HFF-Myc (cell line): ENCODE measurements around the gene UGT1A6.

Experiments
- DNase-seq: peaks from one replicate; pipeline ENCODE4 v3.0.0-alpha.2; 2011; ENCODE audit warnings: low read depth; ENCODE audit errors: extremely low read depth
- H3K4me3 ChIP-seq: replicated peaks from 2 replicates; pipeline ENCODE4 v1.5.1; 2011; ENCODE audit warnings: low read depth, mild to moderate bottlenecking, control low read depth, low read length
- TF ChIP-seq, protein P1 (sequence below): IDR thresholded peaks from 2 replicates; pipeline ENCODE4 v1.5.1; 2012; ENCODE audit warnings: mild to moderate bottlenecking, low read depth, low read length, control low read depth; ENCODE audit errors: missing control alignments

The UGT1A6 gene

DNA sequence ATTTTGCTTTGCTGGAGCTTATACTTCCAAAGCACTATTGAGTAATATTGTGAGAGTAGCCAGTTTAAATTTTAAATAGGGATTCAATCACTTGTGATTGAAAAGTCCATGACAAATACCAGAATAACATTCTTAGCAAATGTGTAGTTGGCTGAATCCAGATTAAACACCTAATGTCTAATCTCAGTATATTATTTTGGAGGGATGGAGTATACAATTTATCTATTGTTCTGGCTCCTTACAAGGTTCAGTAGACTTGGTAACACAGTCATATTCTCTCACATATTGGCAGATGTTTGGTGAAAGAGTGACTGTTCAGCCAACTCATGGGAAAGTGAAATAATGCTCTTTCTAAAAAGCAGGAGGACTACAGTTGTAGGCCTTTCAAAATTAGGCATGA is 18.8 kb upstream of the UGT1A6 start:
- DNase-seq = no peak
- TF ChIP-seq, protein P1, sequence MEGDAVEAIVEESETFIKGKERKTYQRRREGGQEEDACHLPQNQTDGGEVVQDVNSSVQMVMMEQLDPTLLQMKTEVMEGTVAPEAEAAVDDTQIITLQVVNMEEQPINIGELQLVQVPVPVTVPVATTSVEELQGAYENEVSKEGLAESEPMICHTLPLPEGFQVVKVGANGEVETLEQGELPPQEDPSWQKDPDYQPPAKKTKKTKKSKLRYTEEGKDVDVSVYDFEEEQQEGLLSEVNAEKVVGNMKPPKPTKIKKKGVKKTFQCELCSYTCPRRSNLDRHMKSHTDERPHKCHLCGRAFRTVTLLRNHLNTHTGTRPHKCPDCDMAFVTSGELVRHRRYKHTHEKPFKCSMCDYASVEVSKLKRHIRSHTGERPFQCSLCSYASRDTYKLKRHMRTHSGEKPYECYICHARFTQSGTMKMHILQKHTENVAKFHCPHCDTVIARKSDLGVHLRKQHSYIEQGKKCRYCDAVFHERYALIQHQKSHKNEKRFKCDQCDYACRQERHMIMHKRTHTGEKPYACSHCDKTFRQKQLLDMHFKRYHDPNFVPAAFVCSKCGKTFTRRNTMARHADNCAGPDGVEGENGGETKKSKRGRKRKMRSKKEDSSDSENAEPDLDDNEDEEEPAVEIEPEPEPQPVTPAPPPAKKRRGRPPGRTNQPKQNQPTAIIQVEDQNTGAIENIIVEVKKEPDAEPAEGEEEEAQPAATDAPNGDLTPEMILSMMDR = no peak
- no peak overlapping the region for H3K4me3 ChIP-seq

DNA sequence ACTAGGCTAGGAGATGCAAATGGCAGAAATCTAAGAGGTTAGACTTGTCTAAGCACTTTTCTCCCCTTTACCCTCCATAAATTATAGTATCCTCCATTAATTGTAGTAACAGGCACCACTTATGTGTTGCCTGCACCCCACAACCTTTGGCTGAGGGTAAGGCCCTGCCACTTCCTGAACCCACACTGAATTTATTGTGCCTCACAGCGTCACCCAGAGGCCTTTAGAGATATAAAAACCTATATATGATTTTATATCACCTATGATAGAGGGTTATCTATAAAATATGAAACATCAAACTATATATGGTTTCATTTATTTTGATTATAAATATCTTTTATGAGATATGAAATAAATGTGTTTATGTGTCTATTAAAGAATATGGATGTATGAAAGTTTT is 18.4 kb upstream of the UGT1A6 start:
- TF ChIP-seq, protein P1 = no peak
- DNase-seq = no peak
- no peak overlapping the region for H3K4me3 ChIP-seq

DNA sequence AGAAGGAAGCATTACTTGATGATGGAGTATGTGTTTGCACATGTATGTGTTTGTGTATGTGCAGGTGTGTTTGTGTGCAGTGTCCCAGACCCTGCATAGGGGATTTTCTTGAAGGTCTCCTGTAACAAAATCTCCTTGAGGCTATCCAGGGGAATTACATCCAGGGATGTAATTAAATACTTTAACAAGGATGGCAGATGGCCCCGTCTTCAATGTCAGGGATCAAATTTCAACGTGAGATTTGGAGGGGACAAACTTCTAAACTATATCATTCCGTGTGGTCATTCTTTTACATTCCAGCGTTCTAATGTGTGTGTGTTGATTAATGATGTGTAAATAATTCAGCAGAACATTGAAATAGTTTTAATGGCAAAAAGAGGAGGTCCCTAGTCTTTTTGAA is 17.7 kb upstream of the UGT1A6 start:
- no peak for DNase-seq
- H3K4me3 ChIP-seq = no peak overlapping the region
- TF ChIP-seq, protein P1 = no peak

DNA sequence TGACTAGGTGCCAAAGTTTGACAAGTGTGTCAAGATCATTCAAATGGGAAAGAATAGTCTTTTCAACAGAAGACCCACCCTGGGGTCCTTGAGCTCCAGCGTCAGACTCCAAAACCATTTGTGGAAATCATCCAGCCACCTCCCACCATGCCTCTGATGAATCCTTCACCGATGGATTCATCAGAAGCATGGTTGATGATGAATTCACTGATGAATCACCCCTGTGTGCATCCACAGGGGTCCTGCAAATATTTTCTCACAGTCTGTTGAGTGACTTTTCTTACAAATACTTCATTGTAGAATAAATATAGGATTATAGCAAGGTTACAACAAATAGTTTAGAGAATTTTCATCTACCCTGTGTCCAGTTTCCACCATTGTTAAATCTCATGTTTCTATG is 16.6 kb upstream of the UGT1A6 start:
- H3K4me3 ChIP-seq = no peak overlapping the region
- TF ChIP-seq, protein P1 = no peak
- DNase-seq = no peak

DNA sequence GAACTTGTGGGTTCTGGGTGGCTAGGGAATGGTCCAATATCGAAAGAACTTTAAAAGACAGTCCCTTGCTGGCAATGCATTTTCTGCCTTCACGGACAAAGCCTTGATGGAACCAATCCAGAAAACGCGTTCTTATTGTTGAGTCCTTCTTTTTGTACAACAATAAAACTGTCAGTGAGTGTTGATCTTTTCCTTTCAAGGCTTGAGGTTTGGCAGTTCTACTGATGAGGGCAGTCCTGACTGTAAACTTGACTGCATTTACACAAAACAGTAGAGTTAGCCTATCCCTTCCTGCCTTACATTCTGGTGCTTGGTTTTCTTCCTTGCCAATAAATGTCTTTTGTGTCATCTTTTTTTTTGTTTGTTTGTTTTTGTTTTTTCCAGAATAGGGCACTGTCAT is 13.5 kb upstream of the UGT1A6 start:
- H3K4me3 ChIP-seq = no peak overlapping the region
- TF ChIP-seq, protein P1 = no peak
- no peak for DNase-seq

DNA sequence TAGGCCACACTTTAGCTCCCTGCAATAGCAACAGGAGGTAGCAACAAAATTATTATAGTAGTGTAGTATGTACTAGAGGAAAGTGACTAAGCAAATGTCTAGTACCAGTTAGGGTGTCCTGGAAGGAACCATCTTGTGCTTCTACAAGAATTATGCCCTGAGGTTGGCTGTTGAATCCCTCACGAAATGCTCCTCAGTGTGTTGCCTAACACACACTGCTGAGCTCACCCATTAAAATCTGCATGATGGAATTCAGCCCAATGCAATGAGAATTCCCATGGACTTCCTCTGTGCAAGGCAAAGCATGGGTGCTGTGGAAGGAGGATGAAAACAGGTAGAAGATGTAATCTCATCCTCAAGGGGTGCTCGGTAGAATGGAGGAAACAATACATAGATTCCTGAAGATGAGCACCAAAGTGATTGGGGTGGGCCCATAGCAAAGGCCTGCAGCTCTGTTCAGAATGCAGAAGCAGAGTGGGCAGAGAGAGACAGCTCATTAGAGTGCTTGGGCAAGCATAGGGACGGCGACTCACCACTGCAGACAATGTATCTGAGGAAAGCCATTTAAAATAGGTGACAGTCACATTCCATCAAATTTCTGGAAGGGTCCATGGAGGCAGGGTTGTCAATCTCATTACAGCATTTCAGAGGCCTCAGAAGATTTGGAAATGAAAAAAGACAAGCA is 12.2 kb upstream of the UGT1A6 start:
- H3K4me3 ChIP-seq = no peak overlapping the region
- TF ChIP-seq, protein P1 = no peak
- DNase-seq = no peak
